GM18870 (cell line): ENCODE measurements around the gene ZNF419.
A peak's percentile ranks its signal among the peaks of the same experiment; 100 is the strongest.
"Not testable (repeated sequence)": the region's sequence is repeated elsewhere in the genome, so short reads cannot be mapped to it uniquely, and the experiment has no call there.

Experiments
- ATAC-seq: cut with Tn5 transposase; IDR thresholded peaks from one replicate; pipeline ENCODE4 v1.9.1; 2021; ENCODE audit warnings: moderate library complexity; ENCODE audit not compliant: unreplicated experiment

The ZNF419 gene

DNA sequence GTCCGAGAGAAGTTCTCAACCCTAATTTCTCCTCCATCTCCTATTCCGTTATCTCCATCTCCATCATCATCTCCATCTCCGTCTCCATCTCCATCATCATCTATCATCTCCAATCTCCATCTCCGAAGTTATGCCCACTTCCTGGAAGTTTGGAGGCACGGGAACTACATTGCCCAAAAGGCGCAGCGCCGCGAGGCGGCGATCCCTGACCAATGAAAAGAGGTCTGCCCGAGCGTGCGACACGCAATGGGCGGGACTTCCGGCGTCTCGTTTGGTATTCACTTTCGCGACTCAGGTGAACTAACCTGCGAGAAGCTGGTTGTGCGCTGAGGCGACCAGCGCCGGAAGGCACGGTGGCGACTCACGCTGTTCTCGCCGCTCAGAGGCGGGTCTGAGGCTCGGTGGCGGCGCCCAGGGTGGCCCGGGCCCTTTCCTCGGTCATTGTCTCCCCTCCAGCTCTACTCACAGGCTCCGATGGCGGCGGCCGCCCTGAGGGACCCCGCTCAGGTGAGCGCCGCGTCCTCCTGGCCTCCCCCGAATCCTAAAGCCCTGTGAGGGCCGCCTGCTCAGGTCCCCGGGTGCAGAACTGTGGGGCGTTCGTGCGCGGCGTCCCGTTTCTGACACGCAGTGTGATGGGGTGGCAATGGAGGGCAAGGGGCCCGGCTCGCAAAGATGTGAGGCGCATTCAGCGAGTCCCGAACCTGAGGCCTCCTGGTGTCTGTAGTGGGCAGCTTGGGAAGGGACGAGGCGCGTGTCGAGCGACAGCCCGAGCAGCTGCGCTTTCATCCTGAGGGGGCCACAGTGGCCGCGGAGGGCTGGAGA, at the start of gene ZNF419:
ZNF419 (plus strand) TSS at position 274 of the 822 bp plus-strand sequence; CDS start at position 475, 201 bp downstream.
- peak; percentile 81 for ATAC-seq

GRCh38 chr19:57437931-57438330, 49.6 kb upstream of the ZNF419 start:
- no peak for ATAC-seq

DNA sequence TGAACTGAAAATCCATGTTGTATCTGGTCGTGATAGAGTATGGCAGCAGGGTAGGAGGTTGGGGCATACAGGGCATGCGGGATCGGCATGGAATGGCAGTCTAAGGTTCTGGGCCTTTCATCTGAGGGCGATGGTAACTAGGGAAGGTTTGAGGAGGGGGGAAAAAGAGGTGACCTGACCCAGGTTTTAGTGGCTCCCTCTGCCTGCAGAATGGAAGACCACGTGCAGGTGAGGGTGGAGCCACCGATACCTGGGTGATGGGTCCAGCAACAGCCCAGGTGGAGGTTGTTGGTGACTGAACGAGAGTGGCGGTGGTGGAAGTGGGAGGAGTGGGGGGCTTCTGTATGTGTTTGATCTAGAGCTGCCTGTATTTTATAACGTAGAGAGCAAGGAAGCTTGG, 48.6 kb upstream of the ZNF419 start:
- no peak for ATAC-seq

DNA sequence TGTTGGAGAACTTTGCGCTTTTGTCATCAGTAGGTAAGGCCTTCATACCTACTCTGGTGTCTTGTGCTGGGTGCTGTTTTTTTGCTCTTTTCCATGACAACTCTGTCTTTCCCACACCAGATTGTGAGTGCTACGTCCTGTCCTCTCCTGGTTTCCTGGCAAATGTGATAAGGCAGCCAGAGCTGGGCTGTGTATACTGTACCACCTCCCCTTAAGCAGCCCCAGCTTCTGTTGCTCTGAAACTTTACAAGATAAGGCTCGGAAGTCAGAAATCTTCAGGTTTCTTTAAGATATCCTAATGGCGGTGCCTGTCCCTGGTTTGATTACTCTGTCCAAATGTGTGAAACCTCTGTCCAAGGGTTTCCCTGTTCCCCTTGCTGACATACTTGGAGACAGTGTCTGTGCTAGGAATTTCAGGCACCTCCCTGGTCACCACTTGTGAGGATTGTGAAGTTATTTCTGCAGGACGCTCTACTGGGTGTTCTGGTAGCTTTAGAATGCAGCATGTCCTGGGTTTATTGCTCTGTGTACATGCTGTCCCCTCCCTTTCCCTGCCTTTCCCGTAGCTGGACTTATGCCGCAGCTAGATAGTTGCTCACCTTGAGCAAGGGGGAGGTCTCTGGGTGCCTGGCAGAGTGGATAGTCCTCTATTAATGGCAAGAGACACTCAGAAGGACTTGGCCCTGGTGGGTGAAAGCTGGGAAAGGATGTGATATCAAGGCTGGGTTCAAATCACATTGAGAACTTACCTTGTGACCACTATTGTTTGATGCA, 45.4 kb upstream of the ZNF419 start:
- ATAC-seq = no peak

GRCh38 chr19:57443121-57443696, 44.3 kb upstream of the ZNF419 start:
- no peak for ATAC-seq

- no peak for ATAC-seq
Observed at GRCh38 chr19:57452307-57452706, 35.2 kb upstream of the ZNF419 start.

DNA sequence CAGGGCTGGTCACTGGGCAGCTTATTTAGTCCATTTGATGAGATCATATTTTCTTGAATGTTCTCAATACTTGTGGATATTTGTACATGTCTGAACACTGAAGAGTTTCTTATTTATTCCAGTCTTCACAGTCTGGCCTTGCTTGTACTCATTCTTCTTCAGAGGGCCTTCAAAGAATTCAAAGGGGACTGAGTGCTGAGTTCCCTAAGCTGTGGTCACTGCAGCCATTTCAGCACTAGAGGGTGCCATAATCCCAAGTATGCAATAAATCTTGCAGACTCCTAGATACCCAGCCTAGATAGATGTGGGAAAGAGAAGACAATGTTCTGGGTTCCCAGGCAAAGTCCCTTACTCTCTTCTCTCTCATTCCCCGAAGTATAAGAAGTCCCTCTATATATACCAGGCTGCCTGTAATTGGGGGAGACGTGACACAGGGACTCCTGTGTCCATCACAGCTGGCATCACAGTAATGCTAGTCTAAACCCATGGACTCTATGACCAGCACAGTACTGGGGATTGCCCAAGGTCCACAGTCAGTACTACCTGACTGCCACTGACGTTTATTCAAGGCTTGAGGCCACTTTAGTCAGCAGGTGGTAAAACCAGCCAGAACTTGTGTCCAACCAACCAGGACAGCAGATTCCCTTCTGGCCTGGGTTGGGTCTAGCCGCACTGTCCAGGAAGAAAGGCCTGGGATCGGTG, 21.7 kb upstream of the ZNF419 start:
- ATAC-seq = no peak

- no peak for ATAC-seq
Observed at GRCh38 chr19:57466489-57466888, 21.1 kb upstream of the ZNF419 start.

DNA sequence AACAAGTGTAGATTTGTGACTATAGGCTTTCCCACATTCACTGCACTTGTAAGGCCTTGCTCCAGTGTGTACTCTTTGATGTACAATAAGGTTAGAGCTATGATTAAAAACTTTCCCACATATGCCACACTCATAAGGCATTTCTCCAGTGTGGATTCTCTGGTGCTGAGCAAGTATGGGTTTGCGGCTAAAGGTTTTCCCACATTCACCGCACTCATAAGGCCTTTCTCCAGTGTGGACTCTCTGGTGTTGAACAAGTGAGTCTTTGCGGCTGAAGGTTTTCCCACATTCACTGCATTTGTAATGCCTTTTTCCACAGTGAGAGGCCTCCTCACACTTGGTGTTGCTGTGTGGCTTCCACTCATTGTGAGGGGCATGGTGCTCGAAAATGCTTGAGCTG, 13.9 kb upstream of the ZNF419 start:
- no peak for ATAC-seq

DNA sequence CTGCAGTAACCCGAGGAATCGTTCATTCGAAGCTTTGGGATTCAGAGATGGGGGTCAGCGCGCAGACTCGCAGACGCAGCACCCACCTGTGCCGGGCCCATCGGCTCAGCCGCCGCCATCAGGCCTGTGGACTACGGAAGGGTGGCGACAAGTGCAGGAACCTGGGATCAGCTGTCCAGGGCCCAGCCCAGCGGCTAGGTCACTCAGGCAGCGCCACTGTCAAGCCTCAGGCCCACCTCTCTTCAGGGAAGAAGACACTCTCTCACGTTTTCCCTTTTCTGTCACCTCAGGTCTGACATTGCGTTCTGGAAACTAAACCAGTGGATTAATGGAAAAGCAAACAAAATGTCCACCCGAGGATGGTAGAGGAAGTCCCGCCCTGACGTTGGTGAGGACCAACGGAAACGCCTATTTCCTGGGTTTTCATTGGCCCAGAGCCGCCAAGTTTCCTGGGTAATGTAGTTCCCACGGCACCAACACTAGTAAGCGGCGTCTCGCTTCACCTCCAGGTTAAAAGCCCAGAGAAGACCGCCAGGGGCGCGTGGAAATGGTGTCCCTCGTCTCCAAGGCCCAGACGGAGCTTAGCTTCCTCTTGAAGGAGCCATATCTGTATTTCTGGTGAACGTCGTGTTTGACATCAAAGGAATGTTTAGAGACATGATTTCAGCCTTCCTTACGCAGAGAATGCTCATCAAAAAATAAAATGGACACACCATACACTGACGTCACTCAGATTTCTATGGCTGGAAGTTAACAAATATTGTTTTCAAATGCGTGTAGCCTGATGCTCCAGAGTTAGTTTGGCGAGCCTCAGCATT, 10.2 kb upstream of the ZNF419 start, which contains the start of gene ZNF772:
ZNF772 (minus strand) TSS at position 376 of the 818 bp plus-strand sequence; CDS start at position 119, 257 bp downstream.
- peak; percentile 88 for ATAC-seq

- ATAC-seq = not testable (repeated sequence)
Observed at GRCh38 chr19:57488299-57488644, 722 bp downstream of the ZNF419 start.

DNA sequence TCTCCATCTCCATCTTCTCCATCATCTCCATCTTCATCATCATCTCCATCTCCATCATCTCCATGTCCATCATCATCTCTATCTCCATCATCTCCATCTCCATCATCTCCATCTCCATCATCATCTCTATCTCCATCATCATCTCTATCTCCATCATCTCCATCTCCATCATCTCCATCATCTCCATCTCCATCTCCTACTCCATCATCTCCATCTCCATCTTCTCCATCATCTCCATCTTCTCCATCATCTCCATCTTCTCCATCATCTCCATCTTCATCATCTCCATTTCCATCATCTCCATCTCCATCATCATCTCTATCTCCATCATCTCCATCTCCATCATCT, 11.8 kb downstream of the ZNF419 start:
- not testable (repeated sequence) for ATAC-seq

GRCh38 chr19:57499680-57500395, 12.3 kb downstream of the ZNF419 start, which contains the start of gene ZNF773:
ZNF773 (plus strand) TSS chr19:57499938; CDS start chr19:57500081, 143 bp downstream.
- peak; percentile 93 for ATAC-seq

DNA sequence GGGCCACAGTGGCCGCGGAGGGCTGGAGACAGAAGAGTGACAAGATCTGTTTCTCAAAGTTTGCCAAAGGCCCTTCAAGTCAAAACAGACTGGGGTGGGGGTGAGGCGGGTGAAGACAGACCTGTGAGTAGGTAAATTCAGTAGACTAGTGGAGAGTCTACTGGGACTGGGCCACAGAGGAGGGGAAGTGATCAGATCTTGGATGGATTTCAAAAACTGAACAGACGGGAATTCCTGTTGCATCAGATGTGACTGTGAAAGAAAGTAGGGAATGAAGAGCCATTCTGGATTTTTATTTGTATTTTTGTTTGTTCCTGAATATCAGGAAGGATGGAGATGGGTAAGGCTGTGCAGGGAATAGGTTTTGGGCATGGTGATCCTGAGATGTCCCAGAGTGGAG, 12.8 kb downstream of the ZNF419 start:
- ATAC-seq = not testable (repeated sequence)

GRCh38 chr19:57506163-57506562, 18.6 kb downstream of the ZNF419 start:
- ATAC-seq = no peak

DNA sequence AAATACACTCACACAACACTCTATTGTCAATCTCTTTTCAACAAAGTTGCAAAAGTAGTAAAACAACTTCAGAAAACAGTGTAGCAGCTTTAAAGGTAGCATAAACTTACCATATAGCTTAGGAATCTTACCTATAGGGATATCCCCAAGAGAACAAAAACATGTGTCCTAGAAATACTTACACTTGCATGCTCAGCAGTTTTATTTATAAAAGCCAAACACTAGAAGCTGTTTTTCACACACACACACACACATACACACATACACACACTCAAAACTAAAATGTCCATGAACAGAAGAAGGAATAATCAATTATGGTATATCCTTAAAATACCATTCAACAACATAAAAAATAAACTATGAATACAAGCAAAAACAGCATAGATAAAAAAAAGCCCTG, 23.9 kb downstream of the ZNF419 start:
- no peak for ATAC-seq

- ATAC-seq = no peak
Observed at GRCh38 chr19:57512845-57513244, 25.3 kb downstream of the ZNF419 start.

DNA sequence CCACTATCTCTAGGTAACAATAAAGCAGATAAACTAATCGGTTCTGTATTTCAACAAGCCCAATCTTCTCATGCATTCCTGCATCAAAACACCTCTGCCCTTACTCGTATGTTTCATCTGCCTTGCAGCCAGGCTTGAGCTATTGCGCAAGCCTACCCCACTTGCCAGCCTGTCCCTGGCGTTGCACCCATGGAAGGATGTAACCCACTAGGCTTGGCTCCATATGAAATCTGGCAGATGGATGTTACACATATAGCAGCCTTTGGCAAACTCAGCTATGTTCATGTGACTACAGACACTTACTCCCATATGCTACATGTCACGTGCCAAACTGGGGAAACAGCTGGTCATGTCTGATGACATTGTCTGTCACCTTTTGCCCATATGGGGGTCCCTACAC, 27.7 kb downstream of the ZNF419 start:
- no peak for ATAC-seq

DNA sequence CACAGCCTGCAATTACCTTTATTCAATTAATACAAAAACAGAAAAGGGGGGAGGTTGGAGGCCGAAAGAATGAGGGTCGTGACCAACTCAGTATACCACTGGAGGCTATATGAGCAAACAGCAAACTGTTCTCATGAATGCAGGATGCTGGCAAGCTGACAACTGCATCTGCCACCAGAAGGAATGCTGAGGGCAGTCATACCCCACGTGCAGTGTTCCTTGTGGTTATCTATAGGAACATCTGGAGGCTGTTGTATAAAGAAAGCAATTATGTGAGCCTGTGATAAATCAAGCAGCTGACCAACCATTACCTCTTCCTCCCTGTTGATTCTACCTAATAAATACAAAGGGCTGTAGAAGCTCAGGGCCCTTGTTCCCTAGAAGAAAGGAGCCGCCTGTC, 30.5 kb downstream of the ZNF419 start:
- not testable (repeated sequence) for ATAC-seq
